ENCODE results near the gene TCP11X1.
"Not testable (repeated sequence)": the region's sequence is repeated elsewhere in the genome, so short reads cannot be mapped to it uniquely, and the experiment has no call there.

The TCP11X1 gene

DNA sequence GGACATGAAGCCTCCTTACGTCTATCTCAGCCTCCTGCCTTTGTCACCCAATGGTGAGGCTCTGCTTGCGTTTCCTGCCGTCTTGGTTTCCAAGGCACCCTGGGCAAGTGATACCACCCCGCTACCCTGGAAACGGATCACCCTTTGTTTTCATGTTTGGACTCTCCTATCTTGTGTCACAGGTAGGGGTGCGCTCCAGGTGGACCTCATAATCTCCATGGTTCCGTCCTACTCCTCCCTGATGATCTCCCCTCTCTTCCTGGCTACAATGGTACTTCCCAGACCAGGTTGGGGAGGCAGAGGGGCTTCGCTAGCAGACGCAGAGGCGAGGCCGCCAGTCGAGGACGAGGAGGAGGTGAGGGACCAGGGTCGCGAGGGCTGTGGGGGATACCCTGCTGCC is at the start of gene TCP11X1:
Gene TCP11X1 (plus strand): TSS at position 316 of the 400 bp plus-strand sequence.
- DNase-seq (ENCODE audit: low spot score) = not testable (repeated sequence)

DNA sequence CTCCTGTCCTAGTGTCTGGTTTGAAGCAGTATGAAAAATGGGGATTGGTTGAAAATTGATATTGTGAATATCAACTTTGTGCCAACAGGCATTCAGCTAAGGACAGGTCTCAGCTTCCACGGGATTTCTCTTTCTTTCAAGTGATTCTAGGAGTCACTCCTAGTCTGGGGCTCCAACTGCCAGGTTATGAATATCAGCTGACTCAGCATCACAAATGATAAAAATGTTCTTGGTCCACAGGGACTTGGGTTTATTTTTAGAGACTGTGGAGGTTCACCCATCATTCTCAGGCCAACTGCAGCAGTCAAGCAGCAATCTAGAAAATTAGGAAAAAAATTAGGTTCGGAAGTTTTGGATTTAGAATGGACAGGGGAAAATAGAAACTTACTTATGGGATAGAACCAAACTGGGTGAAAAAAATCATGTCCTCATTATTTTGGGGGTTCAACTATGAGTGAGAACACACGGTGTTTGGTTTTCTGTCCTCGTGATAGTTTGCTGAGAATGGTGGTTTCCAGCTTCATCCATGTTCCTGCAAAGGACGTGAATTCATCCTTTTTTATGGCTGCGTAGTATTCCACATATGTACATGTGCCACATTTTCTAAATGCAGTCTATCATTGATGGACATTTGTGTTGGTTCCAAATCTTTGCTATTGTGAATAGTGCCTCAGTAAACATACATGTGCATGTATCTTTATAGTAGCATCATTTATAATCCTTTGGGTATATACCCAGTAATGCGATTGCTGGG is 29.0 kb upstream of the TCP11X1 start:
- no peak for DNase-seq (ENCODE audit: low spot score)

DNA sequence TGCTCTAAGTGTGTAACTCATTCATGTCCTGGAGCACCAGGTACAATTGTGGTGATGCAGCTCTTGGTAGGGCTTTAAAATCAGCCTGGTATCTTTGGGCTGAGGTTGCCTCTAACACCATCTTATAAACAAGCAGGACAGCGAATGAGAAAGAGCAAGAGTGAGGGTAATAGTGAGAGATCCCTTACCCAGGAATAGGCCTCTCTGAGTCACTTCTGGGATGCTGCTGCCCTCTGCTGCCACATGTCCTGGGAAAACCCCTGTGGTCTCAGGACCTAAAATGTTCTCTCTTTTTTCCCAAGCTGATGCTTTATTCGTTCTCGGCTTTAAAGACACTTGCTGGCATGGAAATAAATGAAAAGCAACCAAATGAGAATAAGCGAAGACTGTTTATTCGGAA is 7.2 kb upstream of the TCP11X1 start:
- not testable (repeated sequence) for DNase-seq (ENCODE audit: low spot score)

DNA sequence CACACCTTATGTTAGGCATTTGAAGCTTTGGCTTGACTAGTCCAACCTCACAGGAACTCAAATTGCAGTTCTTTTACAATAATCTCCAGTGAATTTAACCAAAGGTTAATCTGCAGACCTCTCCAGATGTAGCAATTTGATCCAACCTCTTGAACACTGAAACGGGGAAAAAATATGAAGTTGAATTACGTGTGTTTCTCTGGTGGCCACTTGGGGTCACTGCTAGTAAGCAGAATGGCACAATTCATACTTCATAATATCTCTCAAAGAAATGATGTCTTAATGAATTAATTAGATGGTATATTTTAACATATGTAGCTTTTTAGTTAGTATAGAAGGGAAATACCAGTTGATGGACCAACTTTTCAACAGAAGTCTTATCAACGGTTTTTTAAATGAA is 1.4 kb downstream of the TCP11X1 start:
- not testable (repeated sequence) for DNase-seq (ENCODE audit: low spot score)

DNA sequence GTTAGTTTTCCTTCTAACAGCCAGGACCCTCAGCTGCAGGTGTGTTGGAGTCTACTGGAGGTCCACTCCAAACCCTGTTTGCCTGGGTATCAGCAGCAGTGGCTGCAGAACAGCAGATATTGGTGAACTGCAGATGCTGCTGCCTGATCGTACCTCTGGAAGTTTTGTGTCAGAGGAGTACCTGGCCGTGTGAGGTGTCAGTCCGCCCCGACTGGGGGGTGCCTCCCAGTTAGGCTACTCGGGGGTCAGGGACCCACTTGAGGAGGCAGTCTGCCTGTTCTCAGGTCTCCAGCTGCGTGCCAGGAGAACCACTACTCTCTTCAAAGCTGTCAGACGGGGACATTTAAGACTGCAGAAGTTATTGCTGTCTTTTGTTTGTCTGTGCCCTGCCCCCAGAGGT is 20.6 kb downstream of the TCP11X1 start:
- not testable (repeated sequence) for DNase-seq (ENCODE audit: low spot score)

DNA sequence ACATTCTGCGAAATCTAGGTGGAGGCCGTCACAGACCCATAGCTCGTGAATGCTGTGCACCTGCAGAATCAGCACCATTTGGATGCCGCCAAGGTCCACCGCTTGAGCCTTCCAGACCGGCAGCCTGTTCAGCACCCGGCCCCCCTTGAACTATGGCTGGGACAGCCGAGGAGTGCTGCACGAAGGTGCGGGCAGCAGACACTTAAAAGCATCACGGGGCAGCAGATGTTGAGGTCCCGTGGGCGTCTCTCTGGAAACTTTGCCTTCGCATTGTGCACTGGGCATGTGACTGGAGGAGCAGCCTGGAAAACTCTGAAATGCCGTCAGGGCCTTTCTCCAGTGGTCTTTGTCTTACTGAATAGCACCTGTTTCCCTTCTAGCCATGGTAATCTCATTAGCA is 25.2 kb downstream of the TCP11X1 start:
- DNase-seq (ENCODE audit: low spot score) = not testable (repeated sequence)

DNA sequence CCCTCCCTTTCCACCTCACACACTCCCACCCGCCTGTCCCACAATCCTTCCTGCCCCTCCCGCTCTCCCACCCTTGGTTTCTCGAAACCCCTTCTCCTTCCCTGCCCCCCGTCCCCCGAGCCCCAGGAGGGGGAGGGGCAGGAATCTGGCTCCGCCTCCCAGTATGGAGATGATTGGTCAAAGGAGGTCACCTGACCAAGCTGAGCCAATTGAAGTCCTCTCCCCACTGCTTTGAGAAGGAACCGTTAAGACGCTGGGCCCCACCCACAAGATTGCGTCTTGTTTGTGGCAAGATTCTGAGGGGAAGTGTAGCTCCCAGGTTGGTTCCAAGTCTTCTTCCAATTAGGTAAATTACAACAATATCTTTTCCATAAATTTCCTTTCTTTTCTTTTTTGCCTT is 31.8 kb downstream of the TCP11X1 start, which contains the start of gene NXF2:
Gene NXF2 (plus strand): TSS at position 275 of the 400 bp plus-strand sequence. CDS start 59,912 bp downstream, outside the sequence.
- DNase-seq (ENCODE audit: low spot score) = not testable (repeated sequence)

DNA sequence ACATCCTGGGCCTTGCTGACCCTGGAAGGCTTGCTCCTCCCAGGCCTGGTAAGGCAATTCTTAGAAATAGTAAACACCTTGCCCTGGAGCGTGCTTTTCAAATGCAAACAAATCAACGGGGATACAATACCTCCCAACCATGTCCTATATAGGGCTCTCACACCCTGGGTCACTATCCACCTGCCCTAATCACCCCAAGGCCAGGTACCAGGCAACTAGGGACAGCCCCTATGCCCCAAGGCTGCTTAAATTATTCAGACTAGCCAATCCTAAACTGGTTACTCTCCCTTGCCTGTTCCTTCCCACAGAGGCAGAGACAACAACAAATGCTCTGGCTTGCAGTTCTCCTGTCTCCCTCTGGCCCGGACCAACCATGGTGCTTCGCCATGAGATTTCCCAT is 57.1 kb downstream of the TCP11X1 start:
- DNase-seq (ENCODE audit: low spot score) = not testable (repeated sequence)

Measured in CD4-positive, alpha-beta T cell treated with Interleukin-15 for 4 hours (primary cell).